ENCODE data around the gene INSM1. TPM values are rescaled to one million over a fixed set of nuclear protein-coding genes. Genes with fewer than 3 reads are reported as not detected.

INSM1 gene
- total and polyA plus RNA-seq, 7 donors: 0.36 to 1.4 (median 0.80) TPM; not detected in 2

DNA sequence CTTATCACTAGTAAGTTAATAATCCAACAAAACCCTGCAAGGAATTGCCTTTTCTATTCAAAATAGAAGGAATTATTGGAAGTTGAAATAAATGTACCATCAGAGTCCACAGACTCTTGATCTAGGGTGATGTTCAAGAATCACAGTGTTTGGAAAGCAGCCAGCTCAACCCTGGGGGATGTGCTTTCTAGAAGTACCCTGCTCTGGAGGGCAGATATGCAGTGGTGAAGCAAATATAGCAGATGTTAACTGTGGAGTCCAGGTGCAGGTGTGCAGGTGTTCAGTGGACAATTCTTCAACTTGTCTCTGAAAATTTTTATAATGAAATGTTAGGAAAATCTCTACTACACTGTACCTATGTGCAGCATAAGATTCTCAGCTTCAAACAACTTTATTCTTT lies 9.1 kb upstream of the INSM1 start:
- Histone ChIP-seq H3K9me3 (no peaks in the 10 kb centered on the region), H3K27me3 (peaks cover 4 to 49% (median 13%) of the 10 kb centered on the region in 3 donors), H3K4me3 (no peak overlapping the region), H3K27ac (no peak overlapping the region), H3K36me3 (no peaks in the 10 kb centered on the region), H3K4me1 (peaks cover 0 to 10% (median 4%) of the 10 kb centered on the region in 4 donors)
- TF ChIP-seq, protein P1, sequence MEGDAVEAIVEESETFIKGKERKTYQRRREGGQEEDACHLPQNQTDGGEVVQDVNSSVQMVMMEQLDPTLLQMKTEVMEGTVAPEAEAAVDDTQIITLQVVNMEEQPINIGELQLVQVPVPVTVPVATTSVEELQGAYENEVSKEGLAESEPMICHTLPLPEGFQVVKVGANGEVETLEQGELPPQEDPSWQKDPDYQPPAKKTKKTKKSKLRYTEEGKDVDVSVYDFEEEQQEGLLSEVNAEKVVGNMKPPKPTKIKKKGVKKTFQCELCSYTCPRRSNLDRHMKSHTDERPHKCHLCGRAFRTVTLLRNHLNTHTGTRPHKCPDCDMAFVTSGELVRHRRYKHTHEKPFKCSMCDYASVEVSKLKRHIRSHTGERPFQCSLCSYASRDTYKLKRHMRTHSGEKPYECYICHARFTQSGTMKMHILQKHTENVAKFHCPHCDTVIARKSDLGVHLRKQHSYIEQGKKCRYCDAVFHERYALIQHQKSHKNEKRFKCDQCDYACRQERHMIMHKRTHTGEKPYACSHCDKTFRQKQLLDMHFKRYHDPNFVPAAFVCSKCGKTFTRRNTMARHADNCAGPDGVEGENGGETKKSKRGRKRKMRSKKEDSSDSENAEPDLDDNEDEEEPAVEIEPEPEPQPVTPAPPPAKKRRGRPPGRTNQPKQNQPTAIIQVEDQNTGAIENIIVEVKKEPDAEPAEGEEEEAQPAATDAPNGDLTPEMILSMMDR (IDR thresholded peaks at IDR 0.05): no peak
- TF ChIP-seq EP300 (IDR thresholded peaks at IDR 0.05): no peak
- TF ChIP-seq POLR2A (IDR thresholded peaks at IDR 0.05): no peak
- TF ChIP-seq POLR2AphosphoS5 (IDR thresholded peaks at IDR 0.05): no peak
- intact Hi-C loops (cut with DNase I): no loop called here
- DNase-seq: no peak

DNA sequence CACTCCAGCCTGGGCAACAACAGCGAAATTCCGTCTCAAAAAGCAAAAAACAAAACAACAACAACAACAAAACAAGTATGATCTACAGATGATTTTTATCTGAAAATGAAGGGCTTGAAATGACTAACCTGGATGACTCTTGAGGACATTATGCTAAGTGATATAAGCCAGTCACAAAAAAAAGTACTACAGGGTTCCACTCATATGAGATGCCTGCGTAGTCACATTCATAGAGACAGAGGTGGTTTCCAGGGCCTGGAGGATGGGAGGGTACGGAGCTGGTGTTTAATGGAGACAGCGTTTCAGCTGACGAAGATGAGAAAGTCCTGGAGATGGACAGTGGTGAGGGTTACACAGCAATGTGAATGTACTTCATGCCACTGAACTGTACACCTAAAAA lies 8.3 kb upstream of the INSM1 start:
- Histone ChIP-seq H3K36me3 (no peaks in the 10 kb centered on the region), H3K27ac (no peak overlapping the region), H3K4me3 (no peak overlapping the region), H3K27me3 (peaks cover 13 to 58% (median 21%) of the 10 kb centered on the region in 3 donors), H3K4me1 (peaks cover 0 to 18% (median 4%) of the 10 kb centered on the region in 4 donors), H3K9me3 (no peaks in the 10 kb centered on the region)
- TF ChIP-seq, protein P1 (IDR thresholded peaks at IDR 0.05): no peak
- TF ChIP-seq POLR2A (IDR thresholded peaks at IDR 0.05): no peak
- no peak for TF ChIP-seq POLR2AphosphoS5 (IDR thresholded peaks at IDR 0.05)
- TF ChIP-seq EP300 (IDR thresholded peaks at IDR 0.05): no peak
- intact Hi-C loops (cut with DNase I): loop anchor here (2.0 kb wide), 1 partner anchor 209 kb away; no protein-coding TSS in a partner anchor
- no peak for DNase-seq
- WGBS, 2 donors: 78 to 79% methylated on average over 6 of the region's 6 CpGs

DNA sequence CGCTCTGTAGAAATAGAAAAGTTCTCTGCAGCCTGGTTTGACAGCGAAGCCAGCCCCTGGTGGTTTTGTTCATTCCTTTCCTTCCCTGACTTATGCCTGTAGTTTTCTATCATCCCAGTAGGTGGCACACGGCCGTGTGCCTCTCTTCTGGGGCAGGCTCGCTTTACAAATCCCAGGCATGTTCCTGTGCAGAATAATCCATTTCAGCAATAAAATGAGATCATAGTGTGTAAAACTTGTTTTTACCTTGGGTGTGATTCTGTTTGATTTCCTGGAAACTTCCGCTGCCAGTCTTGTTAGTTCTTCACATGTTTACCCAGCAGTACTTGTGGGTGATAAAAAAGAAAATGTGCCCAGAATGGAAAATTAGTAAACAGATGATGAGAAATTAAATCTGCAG lies 7.4 kb upstream of the INSM1 start:
- no peaks in the 10 kb centered on the region for H3K36me3 ChIP-seq
- no peak for DNase-seq
- intact Hi-C loops (cut with DNase I): loop anchor here (2.0 kb wide), 1 partner anchor 208 kb away; no protein-coding TSS in a partner anchor
- H3K4me1 ChIP-seq: peaks cover 0 to 18% (median 4%) of the 10 kb centered on the region in 4 donors
- no peaks in the 10 kb centered on the region for H3K9me3 ChIP-seq
- peaks cover 18 to 66% (median 30%) of the 10 kb centered on the region in 3 donors for H3K27me3 ChIP-seq
- WGBS, 2 donors: 1 to 2% methylated on average over 6 of the region's 6 CpGs
- H3K4me3 ChIP-seq: no peak overlapping the region
- TF ChIP-seq, protein P1 (IDR thresholded peaks at IDR 0.05): peak; percentile 19 to 65 (median 52)
- no peak for TF ChIP-seq POLR2A (IDR thresholded peaks at IDR 0.05)
- H3K27ac ChIP-seq: no peak overlapping the region

DNA sequence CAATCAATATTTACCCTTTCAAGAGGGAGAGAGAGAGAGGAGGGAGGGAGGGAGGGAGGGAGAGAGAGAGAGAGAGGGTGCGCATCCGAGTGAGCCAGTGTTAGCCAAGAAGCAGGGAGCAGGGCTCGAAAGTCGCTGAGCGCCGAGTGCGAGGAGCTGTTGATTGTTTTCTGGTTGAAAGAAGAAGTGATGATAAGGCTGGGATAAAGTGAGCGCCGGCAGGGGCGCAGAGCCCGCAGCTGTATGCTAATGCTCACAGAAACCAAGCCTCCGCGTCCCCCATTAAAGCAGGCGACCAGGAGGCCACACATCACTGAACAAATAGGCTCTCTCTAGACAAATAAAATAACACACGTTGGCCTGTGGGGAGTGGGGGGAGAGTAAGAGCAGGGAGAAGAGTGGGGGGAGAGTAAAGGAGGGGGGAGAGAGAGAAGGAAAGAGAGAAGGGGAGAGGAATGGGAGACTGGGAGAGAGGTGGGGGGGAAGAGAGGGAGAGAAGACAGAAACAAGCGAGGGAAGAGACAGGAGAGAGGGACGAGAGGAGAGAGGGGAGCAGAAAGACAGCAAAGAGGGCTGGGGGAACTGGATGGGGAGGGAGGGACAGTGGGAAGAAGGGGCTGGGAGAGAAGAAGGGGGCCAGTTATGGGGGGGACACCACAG lies 5.0 kb upstream of the INSM1 start:
- Histone ChIP-seq H3K4me1 (peaks cover 0 to 31% (median 17%) of the 10 kb centered on the region in 4 donors), H3K27me3 (peaks cover 34 to 90% (median 54%) of the 10 kb centered on the region in 3 donors), H3K9me3 (no peaks in the 10 kb centered on the region), H3K27ac (no peak overlapping the region), H3K36me3 (no peaks in the 10 kb centered on the region), H3K4me3 (no peak overlapping the region)
- DNase-seq: no peak
- intact Hi-C loops (cut with DNase I): no loop called here
- TF ChIP-seq, protein P1 (IDR thresholded peaks at IDR 0.05): no peak
- WGBS, 2 donors: 1 to 3% methylated on average over 17 of the region's 17 CpGs

DNA sequence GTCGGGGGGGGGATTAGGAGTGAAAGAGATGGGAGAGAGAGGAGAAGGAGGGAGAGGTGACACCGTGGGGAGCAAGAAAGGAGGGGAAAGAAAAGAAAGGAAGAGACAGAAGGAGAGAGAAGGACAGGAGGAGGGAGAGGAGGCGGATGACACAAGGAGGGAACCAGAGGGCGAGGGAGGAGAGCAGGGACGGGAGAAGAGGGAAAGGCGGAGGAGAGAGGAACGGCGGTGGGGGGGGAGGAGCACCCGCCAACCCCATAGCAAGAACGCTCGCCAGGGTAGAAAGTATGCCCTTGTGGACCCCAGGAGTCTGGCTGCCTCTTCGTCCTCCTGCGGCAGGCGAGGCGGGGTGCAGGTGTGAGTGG lies 4.5 kb upstream of the INSM1 start:
- H3K27me3 ChIP-seq: peaks cover 36 to 95% (median 57%) of the 10 kb centered on the region in 3 donors
- H3K4me1 ChIP-seq: peaks cover 0 to 33% (median 19%) of the 10 kb centered on the region in 4 donors
- H3K36me3 ChIP-seq: no peaks in the 10 kb centered on the region
- intact Hi-C loops (cut with DNase I): no loop called here
- peak overlapping the region in 1 of 4 donors; percentile 8 for H3K4me3 ChIP-seq
- H3K27ac ChIP-seq: no peak overlapping the region
- WGBS, 2 donors: 3 to 6% methylated on average over 15 of the region's 15 CpGs
- TF ChIP-seq, protein P1 (IDR thresholded peaks at IDR 0.05): no peak
- TF ChIP-seq POLR2AphosphoS5 (IDR thresholded peaks at IDR 0.05): no peak
- TF ChIP-seq EP300 (IDR thresholded peaks at IDR 0.05): no peak
- TF ChIP-seq POLR2A (IDR thresholded peaks at IDR 0.05): no peak
- no peak for DNase-seq
- no peaks in the 10 kb centered on the region for H3K9me3 ChIP-seq

All from sigmoid colon (tissue), 7 donors.